ENCODE data around the gene PDE3B.

The PDE3B gene

GRCh38 chr11:14891143-14892035 lies 247.8 kb downstream of the PDE3B start:
- no peaks in the 10 kb centered on the region for H3K27me3 ChIP-seq (ENCODE audit: control insufficient read depth in 2 of 2, insufficient read depth in 2 of 2, low read length in 2 of 2)
- H3K4me1 ChIP-seq (ENCODE audit: control insufficient read depth in 2 of 2, insufficient read depth in 2 of 2, low read length in 2 of 2) = peaks cover 7% of the 10 kb centered on the region in 2 donors
- peak overlapping the region; percentile 87 to 97 for H3K4me3 ChIP-seq (ENCODE audit: low read length in 2 of 2)
- H3K27ac ChIP-seq (ENCODE audit: low read depth in 2 of 2, low read length in 2 of 2) = peak overlapping the region; percentile 93 to 96
- peak overlapping the region; percentile 86 for H3K9ac ChIP-seq (ENCODE audit: low read depth in 1 of 2, low read length in 2 of 2)
- no peaks in the 10 kb centered on the region for H3K9me3 ChIP-seq (ENCODE audit: control insufficient read depth in 2 of 2, low read length in 2 of 2)
- no peaks in the 10 kb centered on the region for H3K36me3 ChIP-seq (ENCODE audit: control insufficient read depth in 2 of 2, insufficient read depth in 2 of 2, low read length in 2 of 2)

- Histone ChIP-seq H3K36me3 (ENCODE audit: control insufficient read depth in 2 of 2, insufficient read depth in 2 of 2, low read length in 2 of 2) (no peaks in the 10 kb centered on the region), H3K9me3 (ENCODE audit: control insufficient read depth in 2 of 2, low read length in 2 of 2) (no peaks in the 10 kb centered on the region), H3K4me3 (ENCODE audit: low read length in 2 of 2) (peak within 1 kb of the TSS; percentile 87 to 97), H3K27me3 (ENCODE audit: control insufficient read depth in 2 of 2, insufficient read depth in 2 of 2, low read length in 2 of 2) (no peaks in the 10 kb centered on the region), H3K9ac (ENCODE audit: low read depth in 1 of 2, low read length in 2 of 2) (peak within 1 kb of the TSS; percentile 86), H3K27ac (ENCODE audit: low read depth in 2 of 2, low read length in 2 of 2) (peak within 1 kb of the TSS; percentile 93 to 96), H3K4me1 (ENCODE audit: control insufficient read depth in 2 of 2, insufficient read depth in 2 of 2, low read length in 2 of 2) (peaks cover 1 to 7% of the 10 kb centered on the region in 2 donors)
Observed at GRCh38 chr11:14892036-14892556, 248.5 kb downstream of the PDE3B start, which contains the start of gene CYP2R1. Gene CYP2R1, minus strand, starts transcription at chr11:14892231. Its CDS starts 26 bp downstream, at chr11:14892205.

- H3K4me3 ChIP-seq (ENCODE audit: low read length in 2 of 2) = peak overlapping the region; percentile 87 to 97
- H3K27ac ChIP-seq (ENCODE audit: low read depth in 2 of 2, low read length in 2 of 2) = peak overlapping the region; percentile 93 to 96
- no peaks in the 10 kb centered on the region for H3K9me3 ChIP-seq (ENCODE audit: control insufficient read depth in 2 of 2, low read length in 2 of 2)
- H3K36me3 ChIP-seq (ENCODE audit: control insufficient read depth in 2 of 2, insufficient read depth in 2 of 2, low read length in 2 of 2) = no peaks in the 10 kb centered on the region
- H3K4me1 ChIP-seq (ENCODE audit: control insufficient read depth in 2 of 2, insufficient read depth in 2 of 2, low read length in 2 of 2) = peaks cover 0 to 7% of the 10 kb centered on the region in 2 donors
- no peaks in the 10 kb centered on the region for H3K27me3 ChIP-seq (ENCODE audit: control insufficient read depth in 2 of 2, insufficient read depth in 2 of 2, low read length in 2 of 2)
- peak overlapping the region in 1 of 2 donors; percentile 5 for H3K9ac ChIP-seq (ENCODE audit: low read depth in 1 of 2, low read length in 2 of 2)
Observed at GRCh38 chr11:14892577-14892976, 249.0 kb downstream of the PDE3B start.

GRCh38 chr11:14894657-14895598 lies 251.3 kb downstream of the PDE3B start:
- no peak overlapping the region for H3K27ac ChIP-seq (ENCODE audit: low read depth in 2 of 2, low read length in 2 of 2)
- no peaks in the 10 kb centered on the region for H3K27me3 ChIP-seq (ENCODE audit: control insufficient read depth in 2 of 2, insufficient read depth in 2 of 2, low read length in 2 of 2)
- H3K4me1 ChIP-seq (ENCODE audit: control insufficient read depth in 2 of 2, insufficient read depth in 2 of 2, low read length in 2 of 2) = peaks cover 2 to 7% of the 10 kb centered on the region in 2 donors
- no peaks in the 10 kb centered on the region for H3K9me3 ChIP-seq (ENCODE audit: control insufficient read depth in 2 of 2, low read length in 2 of 2)
- H3K9ac ChIP-seq (ENCODE audit: low read depth in 1 of 2, low read length in 2 of 2) = no peak overlapping the region
- no peaks in the 10 kb centered on the region for H3K36me3 ChIP-seq (ENCODE audit: control insufficient read depth in 2 of 2, insufficient read depth in 2 of 2, low read length in 2 of 2)
- H3K4me3 ChIP-seq (ENCODE audit: low read length in 2 of 2) = no peak overlapping the region

- H3K36me3 ChIP-seq (ENCODE audit: control insufficient read depth in 2 of 2, insufficient read depth in 2 of 2, low read length in 2 of 2) = no peaks in the 10 kb centered on the region
- no peak overlapping the region for H3K27ac ChIP-seq (ENCODE audit: low read depth in 2 of 2, low read length in 2 of 2)
- H3K9ac ChIP-seq (ENCODE audit: low read depth in 1 of 2, low read length in 2 of 2) = no peak overlapping the region
- H3K27me3 ChIP-seq (ENCODE audit: control insufficient read depth in 2 of 2, insufficient read depth in 2 of 2, low read length in 2 of 2) = no peaks in the 10 kb centered on the region
- H3K4me1 ChIP-seq (ENCODE audit: control insufficient read depth in 2 of 2, insufficient read depth in 2 of 2, low read length in 2 of 2) = peaks cover 0 to 2% of the 10 kb centered on the region in 2 donors
- H3K9me3 ChIP-seq (ENCODE audit: control insufficient read depth in 2 of 2, low read length in 2 of 2) = no peaks in the 10 kb centered on the region
- H3K4me3 ChIP-seq (ENCODE audit: low read length in 2 of 2) = no peak overlapping the region
Observed at GRCh38 chr11:14898355-14898754, 254.8 kb downstream of the PDE3B start.

- H3K27ac ChIP-seq (ENCODE audit: low read depth in 2 of 2, low read length in 2 of 2) = no peak overlapping the region
Observed at GRCh38 chr11:14898906-14899305, 255.3 kb downstream of the PDE3B start.

GRCh38 chr11:14902650-14903350 lies 259.2 kb downstream of the PDE3B start:
- Histone ChIP-seq H3K36me3 (ENCODE audit: control insufficient read depth in 2 of 2, insufficient read depth in 2 of 2, low read length in 2 of 2) (no peaks in the 10 kb centered on the region), H3K27ac (ENCODE audit: low read depth in 2 of 2, low read length in 2 of 2) (no peak overlapping the region), H3K4me3 (ENCODE audit: low read length in 2 of 2) (no peak overlapping the region), H3K4me1 (ENCODE audit: control insufficient read depth in 2 of 2, insufficient read depth in 2 of 2, low read length in 2 of 2) (peaks cover 8 to 10% of the 10 kb centered on the region in 2 donors), H3K9me3 (ENCODE audit: control insufficient read depth in 2 of 2, low read length in 2 of 2) (no peaks in the 10 kb centered on the region), H3K9ac (ENCODE audit: low read depth in 1 of 2, low read length in 2 of 2) (no peak overlapping the region), H3K27me3 (ENCODE audit: control insufficient read depth in 2 of 2, insufficient read depth in 2 of 2, low read length in 2 of 2) (no peaks in the 10 kb centered on the region)

More at GRCh38 chr11:14898906-14899305, 255.3 kb downstream of the PDE3B start:
- Histone ChIP-seq H3K4me1 (ENCODE audit: control insufficient read depth in 2 of 2, insufficient read depth in 2 of 2, low read length in 2 of 2) (peaks cover 0 to 2% of the 10 kb centered on the region in 2 donors), H3K27me3 (ENCODE audit: control insufficient read depth in 2 of 2, insufficient read depth in 2 of 2, low read length in 2 of 2) (no peaks in the 10 kb centered on the region), H3K9me3 (ENCODE audit: control insufficient read depth in 2 of 2, low read length in 2 of 2) (no peaks in the 10 kb centered on the region), H3K4me3 (ENCODE audit: low read length in 2 of 2) (no peak overlapping the region), H3K36me3 (ENCODE audit: control insufficient read depth in 2 of 2, insufficient read depth in 2 of 2, low read length in 2 of 2) (no peaks in the 10 kb centered on the region), H3K9ac (ENCODE audit: low read depth in 1 of 2, low read length in 2 of 2) (no peak overlapping the region)

GRCh38 chr11:14904745-14905103 lies 261.1 kb downstream of the PDE3B start:
- Histone ChIP-seq H3K27ac (ENCODE audit: low read depth in 2 of 2, low read length in 2 of 2) (no peak overlapping the region), H3K27me3 (ENCODE audit: control insufficient read depth in 2 of 2, insufficient read depth in 2 of 2, low read length in 2 of 2) (no peaks in the 10 kb centered on the region), H3K4me1 (ENCODE audit: control insufficient read depth in 2 of 2, insufficient read depth in 2 of 2, low read length in 2 of 2) (peaks cover 8 to 13% of the 10 kb centered on the region in 2 donors), H3K36me3 (ENCODE audit: control insufficient read depth in 2 of 2, insufficient read depth in 2 of 2, low read length in 2 of 2) (no peaks in the 10 kb centered on the region), H3K9me3 (ENCODE audit: control insufficient read depth in 2 of 2, low read length in 2 of 2) (no peaks in the 10 kb centered on the region), H3K9ac (ENCODE audit: low read depth in 1 of 2, low read length in 2 of 2) (peak overlapping the region; percentile 60 to 79), H3K4me3 (ENCODE audit: low read length in 2 of 2) (peak overlapping the region; percentile 68 to 81)
